ENCODE data around the gene S100A7A. TPM values are rescaled to one million over a fixed set of nuclear protein-coding genes. Genes with fewer than 3 reads are reported as not detected.

S100A7A gene
- total and polyA plus RNA-seq, 2 of the 4 experiments (the other 2 are of a cell fraction) = not detected

GRCh38 chr1:153460551-153460950, 44.2 kb downstream of the S100A7A start, which contains the start of gene S100A7:
TSS of gene S100A7 (minus strand) at chr1:153460651. CDS start at chr1:153459013, 1,638 bp downstream.
- no peak within 1 kb of the TSS for H3K4me2 ChIP-seq (ENCODE audit: low read depth, low read length)
- no peak within 1 kb of the TSS for H3K56ac ChIP-seq (ENCODE audit: extremely low read depth, insufficient read depth, low read length)
- no peak within 1 kb of the TSS for H3K14ac ChIP-seq (replicated peaks; ENCODE audit: low read depth, low read length)
- no peaks in the 10 kb centered on the region for H3K4me1 ChIP-seq (ENCODE audit: control insufficient read depth, insufficient read depth, low read length)
- no peak within 1 kb of the TSS for H3K4ac ChIP-seq (ENCODE audit: low read depth, low read length)
- no peak within 1 kb of the TSS for H4K5ac ChIP-seq (ENCODE audit: low read depth, low read length)
- no peaks in the 10 kb centered on the region for H3K9me1 ChIP-seq (ENCODE audit: insufficient read depth, low read length)
- H3K9ac ChIP-seq (ENCODE audit: low read depth, low read length) = no peak within 1 kb of the TSS
- ChIA-PET POLR2A (ENCODE audit: unreplicated experiment) (no interaction called here), CTCF (no interaction called here)
- WGBS, 2 experiments (ENCODE audit: extremely low coverage in 2 of 2, insufficient read length in 1 of 2) = no CpG with 5 or more reads among the region's 4 CpGs
- H2AK5ac ChIP-seq (ENCODE audit: low read depth, low read length) = no peak within 1 kb of the TSS
- no peak within 1 kb of the TSS for H2AFZ ChIP-seq (replicated peaks; ENCODE audit: low read length, poor library complexity)
- no peak within 1 kb of the TSS for H3K27ac ChIP-seq (ENCODE audit: insufficient read depth, low read length)
- BruUV-seq (replicated peaks) = no TSS peak
- H4K8ac ChIP-seq (ENCODE audit: low read depth in 2 of 2, low read length in 2 of 2) = no peak within 1 kb of the TSS
- H3K9me3 ChIP-seq (ENCODE audit: control insufficient read depth, insufficient read depth, low read length) = no peaks in the 10 kb centered on the region
- no peak within 1 kb of the TSS for H4K91ac ChIP-seq (ENCODE audit: insufficient read depth, low read depth, low read length)
- H3K27me3 ChIP-seq (ENCODE audit: control insufficient read depth, insufficient read depth, low read length) = peaks cover 12% of the 10 kb centered on the region
- dilution Hi-C loops (cut with HindIII; ENCODE audit: low sequenced_read_pairs, unreplicated experiment) = no loop called here
- in situ Hi-C loops (cut with MboI; ENCODE audit: low sequenced_read_pairs) = no loop called here
- no peak within 1 kb of the TSS for H2BK20ac ChIP-seq (ENCODE audit: low read depth, low read length)
- no peak within 1 kb of the TSS for H3K18ac ChIP-seq (ENCODE audit: low read depth, low read length)
- H2BK15ac ChIP-seq (ENCODE audit: low read depth, low read length) = no peak within 1 kb of the TSS
- no peak within 1 kb of the TSS for H3K4me3 ChIP-seq (ENCODE audit: insufficient read depth, low read depth, low read length)
- H2BK120ac ChIP-seq (ENCODE audit: low read depth, low read length) = no peak within 1 kb of the TSS
- H3K36me3 ChIP-seq (ENCODE audit: control insufficient read depth, insufficient read depth, low read length) = no peaks in the 10 kb centered on the region
- no peak within 1 kb of the TSS for H3K23ac ChIP-seq (ENCODE audit: low read depth, low read length)
- H2BK5ac ChIP-seq (ENCODE audit: low read depth, low read length, poor library complexity, severe bottlenecking) = no peak within 1 kb of the TSS
- TF ChIP-seq CHD1 (IDR thresholded peaks at IDR 0.05; ENCODE audit: low read depth, low read length) (no peak), NFE2L2 (IDR thresholded peaks at IDR 0.05; ENCODE audit: low read depth, low read length) (no peak), RCOR1 (IDR thresholded peaks at IDR 0.05; ENCODE audit: insufficient replicate concordance, low read length) (no peak), FOS (IDR thresholded peaks at IDR 0.05; ENCODE audit: low read depth, low read length) (no peak), CTCF (conservative IDR thresholded peaks at IDR 0.05; ENCODE audit: low read depth, low read length) (no peak), RFX5 (IDR thresholded peaks at IDR 0.05; ENCODE audit: low read depth, low read length) (no peak), MXI1 (IDR thresholded peaks at IDR 0.05; ENCODE audit: borderline replicate concordance, low read depth, low read length) (no peak), SMC3 (IDR thresholded peaks at IDR 0.05; ENCODE audit: low read depth, low read length) (no peak), RAD21 (IDR thresholded peaks at IDR 0.05; ENCODE audit: low read length) (no peak), BHLHE40 (IDR thresholded peaks at IDR 0.05; ENCODE audit: low read depth, low read length) (no peak), ELK1 (IDR thresholded peaks at IDR 0.05; ENCODE audit: borderline replicate concordance, low read depth, low read length) (no peak), CEBPB (IDR thresholded peaks at IDR 0.05; ENCODE audit: low read depth, low read length) (no peak), POLR2A (IDR thresholded peaks at IDR 0.05; ENCODE audit: low read depth, low read length) (no peak)
- H4K20me1 ChIP-seq (ENCODE audit: insufficient read depth, low read length) = no peaks in the 10 kb centered on the region
- no peak for DNase-seq
- intact Hi-C loops (cut with micrococcal nuclease) = no loop called here
- no peak for ATAC-seq (ENCODE audit: low read depth)
- H3K79me1 ChIP-seq (ENCODE audit: low read depth in 1 of 2, low read length in 2 of 2) = no peaks in the 10 kb centered on the region
- no peak within 1 kb of the TSS for H2AK9ac ChIP-seq (replicated peaks; ENCODE audit: low read depth, low read length, poor library complexity)

All from IMR-90 (cell line).